Measurements from ENCODE around the gene SNX3. TPM values are rescaled to one million over a fixed set of nuclear protein-coding genes. Genes with fewer than 3 reads are reported as not detected.
A peak's percentile ranks its signal among the peaks of the same experiment; 100 is the strongest.

The SNX3 gene
- total RNA-seq, 1 experiment from 2014 or later: 80.7 TPM

DNA sequence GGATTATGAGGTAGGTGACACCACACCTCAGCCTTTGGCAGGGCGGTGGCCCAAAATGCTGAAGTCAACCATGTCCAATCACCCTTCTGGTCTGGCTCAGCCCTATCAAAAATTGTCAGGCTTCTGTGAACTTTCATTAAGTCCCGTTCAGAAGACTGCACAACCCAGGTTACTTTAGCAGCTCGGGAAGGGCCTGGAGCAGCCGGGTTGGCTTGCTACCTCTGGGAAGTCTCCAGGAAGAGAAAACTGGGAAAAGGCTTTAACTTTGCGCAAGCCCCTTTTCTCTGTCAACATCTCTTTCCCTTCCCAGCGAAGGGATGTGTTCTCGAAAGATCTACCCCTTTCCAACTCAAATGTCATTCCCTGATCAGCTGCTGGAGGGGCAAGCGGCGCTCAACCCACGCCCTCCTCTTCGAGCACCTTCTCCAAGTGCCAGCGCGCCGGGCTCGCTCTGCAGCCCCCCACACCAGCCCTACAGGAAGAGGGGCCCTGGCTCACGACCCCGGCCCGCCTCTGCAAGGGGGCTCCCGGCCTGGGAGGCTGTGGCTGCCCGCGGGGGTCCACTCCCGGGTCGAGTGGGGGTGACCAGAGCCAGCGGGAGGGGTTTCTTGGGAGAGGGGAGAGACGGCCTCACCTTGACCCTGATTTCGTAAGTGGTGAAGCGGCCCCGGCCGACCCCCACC lies 573 bp downstream of the SNX3 start:
- Histone ChIP-seq H4K5ac (ENCODE audit: insufficient read length, low read depth, low read length) (no peak overlapping the region), H4K91ac (ENCODE audit: insufficient read length, low read depth, low read length) (no peak overlapping the region), H3K14ac (ENCODE audit: insufficient read depth, low read length) (peak overlapping the region; percentile 79; the same call in 1 of the 2 replicates), H3K4me2 (ENCODE audit: insufficient read depth, insufficient read length, low read length) (peak overlapping the region; percentile 90), H2BK120ac (ENCODE audit: low read depth, low read length, poor library complexity, severe bottlenecking) (no peak overlapping the region), H3K79me2 (ENCODE audit: insufficient read depth, low read length) (no peaks in the 10 kb centered on the region; the same call in 1 of the 2 replicates), H3K27me3 (ENCODE audit: insufficient read depth, low read length) (no peaks in the 10 kb centered on the region), H3K23ac (ENCODE audit: insufficient read length, low read depth, low read length) (no peak overlapping the region), H3K23me2 (ENCODE audit: insufficient read length, low read depth, low read length, poor library complexity, severe bottlenecking) (peaks cover 11% of the 10 kb centered on the region), H2BK20ac (ENCODE audit: low read depth, low read length, poor library complexity, severe bottlenecking) (no peak overlapping the region), H3T11ph (ENCODE audit: low read length) (no peak overlapping the region), H2BK5ac (ENCODE audit: insufficient read length, low read length) (no peak overlapping the region), H3K9me3 (ENCODE audit: control insufficient read depth, low read depth, low read length) (no peaks in the 10 kb centered on the region), H4K8ac (replicated peaks; ENCODE audit: insufficient read length, low read depth, low read length) (no peak overlapping the region), H2BK12ac (ENCODE audit: insufficient read length, low read depth, low read length) (no peak overlapping the region), H3K4me1 (ENCODE audit: insufficient read depth, low read length) (no peaks in the 10 kb centered on the region; the same call in 1 of the 2 replicates), H3K4ac (ENCODE audit: low read depth, low read length) (no peak overlapping the region), H3K18ac (ENCODE audit: insufficient read length, low read depth, low read length) (no peak overlapping the region), H3K79me1 (ENCODE audit: insufficient read depth, low read depth, low read length, poor library complexity, severe bottlenecking) (no peaks in the 10 kb centered on the region), H2BK15ac (ENCODE audit: low read depth, low read length) (no peak overlapping the region), H2AK5ac (ENCODE audit: insufficient read length, low read length) (no peak overlapping the region), H2AFZ (ENCODE audit: low read length) (no peak overlapping the region), H3K56ac (ENCODE audit: insufficient read length, low read depth, low read length) (no peak overlapping the region), H3K9ac (ENCODE audit: extremely low read depth, insufficient read length, low read length) (peak overlapping the region; percentile 42), H4K20me1 (ENCODE audit: control insufficient read depth, insufficient read depth, insufficient read length) (no peaks in the 10 kb centered on the region), H3K27ac (ENCODE audit: insufficient read length, low read depth, low read length) (no peak overlapping the region)
- DNase-seq: peak; percentile 40
- H3K27me3 Mint-ChIP-seq (ENCODE audit: low read depth): no peaks in the 10 kb centered on the region
- peak overlapping the region; percentile 79 to 82 for H3K4me3 Mint-ChIP-seq
- H3K36me3 Mint-ChIP-seq (ENCODE audit: insufficient read depth in 1 of 3, low read depth in 3 of 3): peaks cover 0 to 4% (median 0%) of the 10 kb centered on the region in 3 experiments; a peak in 2 of 7 replicates
- H3K9me3 Mint-ChIP-seq: no peaks in the 10 kb centered on the region; a peak in 1 of 5 replicates
- no peak for TF ChIP-seq CTCF (conservative IDR thresholded peaks at IDR 0.05)
- peaks cover 3 to 4% of the 10 kb centered on the region in 2 experiments; a peak in 3 of 4 replicates for H3K4me1 Mint-ChIP-seq
- no CpG with 5 or more reads among the region's 29 CpGs for WGBS (ENCODE audit: extremely low coverage, insufficient read length, low lambda C conversion rate)
- H3K27ac Mint-ChIP-seq: peak overlapping the region in 1 of 3 experiments; percentile 73; a peak in 1 of 7 replicates

Data from H9 (cell line).